G401.6 (cell line): ENCODE results near the gene TTLL12.
"Not testable (repeated sequence)": the region's sequence is repeated elsewhere in the genome, so short reads cannot be mapped to it uniquely, and the experiment has no call there.

Source experiments
- FAIRE-seq: peaks from 2 replicates; lab custom pipeline; 2012; peaks lifted over from hg19 to GRCh38; lab: Jason Lieb, UNC

Gene TTLL12

DNA sequence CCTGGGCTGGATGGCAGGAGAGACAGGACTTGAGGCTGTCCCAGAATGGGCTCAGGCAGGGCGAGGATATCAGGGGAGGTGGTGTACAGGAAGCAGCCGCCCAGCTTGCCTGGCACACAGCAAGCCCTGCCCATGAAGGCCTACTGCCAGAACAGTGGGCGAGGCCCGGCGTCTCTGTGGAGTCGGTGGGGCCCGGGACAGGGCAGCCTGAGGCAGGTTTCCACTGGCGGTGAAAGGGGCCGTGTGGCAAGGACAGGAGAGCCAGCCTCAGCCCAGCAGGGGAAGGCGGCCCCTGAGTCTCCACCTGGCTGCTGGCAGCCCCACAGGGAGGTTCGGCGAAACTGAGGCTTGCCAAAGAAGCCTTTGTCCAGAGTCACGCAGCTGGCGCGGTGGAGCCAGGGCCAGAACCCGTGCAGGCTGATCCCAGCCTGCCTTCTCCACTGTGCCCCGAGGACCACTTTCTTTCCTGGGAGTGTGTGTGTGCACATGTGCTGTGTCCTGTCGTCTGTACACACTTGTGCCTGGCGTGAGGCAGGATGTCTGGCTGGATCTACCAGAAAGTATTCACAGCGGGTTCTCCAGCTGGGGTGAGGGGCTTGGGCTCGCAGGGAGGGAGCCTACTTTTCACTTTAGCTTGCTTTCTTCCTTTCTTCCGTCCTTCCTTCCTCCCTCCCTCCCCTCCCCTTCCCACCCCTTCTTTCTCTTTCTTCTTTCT lies 34.4 kb downstream of the TTLL12 start:
- FAIRE-seq: no peak

GRCh38 chr22:43152003-43152356 lies 35.0 kb downstream of the TTLL12 start:
- FAIRE-seq: no peak

GRCh38 chr22:43151251-43152002 lies 35.5 kb downstream of the TTLL12 start, which contains the start of gene TSPO:
TSS of gene TSPO (plus strand) at chr22:43151559. CDS start at chr22:43159239, 7,680 bp downstream.
- FAIRE-seq: no peak

- FAIRE-seq: no peak
Measured at GRCh38 chr22:43150731-43151206, 36.2 kb downstream of the TTLL12 start.

DNA sequence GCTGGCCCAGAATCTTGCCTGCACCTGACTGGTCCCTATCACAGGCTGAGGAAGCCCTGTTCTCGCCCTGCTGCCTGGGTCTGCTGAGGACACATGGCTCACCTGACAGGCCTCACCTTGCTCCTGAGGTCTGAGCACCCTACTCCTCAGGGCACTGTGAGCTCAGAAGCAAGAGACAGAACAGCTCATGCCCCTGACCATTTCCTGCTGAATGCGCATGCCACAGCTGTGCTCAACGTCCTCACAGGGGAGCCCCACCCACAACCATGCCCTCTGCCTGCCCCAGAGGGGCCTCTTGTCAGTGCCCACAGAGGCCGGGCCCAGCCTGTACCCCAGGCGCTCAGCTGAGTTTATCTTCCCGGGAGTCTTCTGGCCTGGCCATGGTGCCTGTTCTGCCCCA lies 38.4 kb downstream of the TTLL12 start:
- FAIRE-seq: no peak

GRCh38 chr22:43147821-43148220 lies 39.1 kb downstream of the TTLL12 start:
- no peak for FAIRE-seq

- not testable (repeated sequence) for FAIRE-seq
Measured at GRCh38 chr22:43146332-43146731, 40.6 kb downstream of the TTLL12 start.

- FAIRE-seq: not testable (repeated sequence)
Measured at GRCh38 chr22:43145371-43145770, 41.6 kb downstream of the TTLL12 start.

DNA sequence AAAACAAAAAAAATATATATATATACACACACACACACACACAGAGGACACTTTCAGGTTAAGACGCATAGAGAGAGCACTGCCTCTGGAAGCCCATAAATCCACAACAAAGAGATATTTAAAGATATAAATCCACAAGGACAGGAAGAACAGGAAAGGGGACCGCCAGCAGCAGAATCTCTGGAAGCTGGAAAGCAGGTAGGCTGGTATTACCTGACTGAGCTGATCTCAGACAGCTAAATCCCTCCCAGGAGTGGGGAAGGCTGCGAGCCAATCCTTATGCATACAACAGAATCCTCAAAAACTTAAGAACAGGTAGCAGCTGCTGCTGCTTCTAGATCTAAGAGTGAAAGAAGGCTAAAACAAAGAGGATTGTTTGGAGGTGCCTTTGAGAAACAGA lies 42.0 kb downstream of the TTLL12 start:
- FAIRE-seq: no peak

GRCh38 chr22:43142880-43143562 lies 43.9 kb downstream of the TTLL12 start, which contains the start of gene MCAT:
TSS of gene MCAT (minus strand) at chr22:43143398. CDS start at chr22:43143348, 50 bp downstream.
- FAIRE-seq: no peak

DNA sequence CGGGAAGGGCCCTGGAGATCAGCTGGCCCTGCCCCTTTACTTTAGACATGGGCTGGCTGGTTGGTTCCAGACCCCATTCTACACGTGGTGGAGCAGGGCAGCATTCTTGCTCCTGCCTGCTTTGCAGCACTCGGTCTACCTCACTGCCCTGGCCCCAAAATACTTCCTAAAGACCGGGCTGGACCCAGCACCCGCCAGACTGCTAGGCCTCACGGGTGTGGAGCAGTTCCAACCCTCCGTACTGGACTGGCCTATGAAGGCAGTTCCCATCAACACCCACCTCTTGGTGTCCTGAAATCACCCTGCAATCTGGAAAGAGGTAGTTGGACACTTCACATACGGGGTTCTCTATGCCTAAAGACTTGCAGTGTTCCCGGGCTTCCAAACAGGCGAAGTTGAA lies 50.1 kb downstream of the TTLL12 start:
- FAIRE-seq: no peak

DNA sequence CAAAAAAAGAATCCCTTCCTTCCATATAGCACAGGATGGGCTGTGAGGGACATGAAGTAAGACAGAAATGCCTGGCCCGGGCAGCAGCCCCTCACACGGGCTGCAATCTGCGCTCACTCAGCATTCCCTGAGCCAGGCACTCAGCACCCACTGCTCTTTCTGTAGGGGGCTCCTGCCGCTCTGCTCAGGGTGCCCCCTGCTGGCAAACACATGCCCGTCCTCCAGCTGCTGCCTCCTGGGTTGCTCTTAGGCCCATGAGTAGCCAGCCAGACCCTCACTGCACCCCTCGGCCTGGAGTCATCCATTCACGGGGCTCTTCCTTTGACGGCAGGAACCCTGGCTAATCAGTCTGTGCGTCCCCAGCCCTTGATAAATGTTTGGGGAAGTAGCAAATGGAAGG lies 50.7 kb downstream of the TTLL12 start:
- FAIRE-seq: no peak

- no peak for FAIRE-seq
Measured at GRCh38 chr22:43135565-43135964, 51.4 kb downstream of the TTLL12 start.

DNA sequence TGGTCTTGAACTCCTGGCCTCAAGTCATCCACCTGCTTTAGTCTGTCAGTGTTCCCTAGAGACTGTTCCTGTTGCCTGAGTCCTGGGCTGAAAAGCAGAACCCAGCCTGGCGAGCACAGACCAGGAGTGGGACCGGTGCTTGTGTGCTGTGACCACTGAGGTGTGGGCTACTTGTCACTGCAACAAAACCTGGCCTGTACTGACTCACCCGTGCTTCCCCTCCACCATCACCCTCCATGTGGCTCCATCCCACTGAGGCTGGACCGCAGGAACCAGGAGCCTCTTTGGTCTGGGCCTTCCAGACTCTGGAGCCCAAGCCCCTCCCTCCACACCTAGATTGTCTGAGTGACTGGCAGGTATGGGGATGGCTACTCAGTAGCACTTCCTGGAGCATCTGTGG lies 52.4 kb downstream of the TTLL12 start:
- no peak for FAIRE-seq

- FAIRE-seq: no peak
Measured at GRCh38 chr22:43133401-43133800, 53.5 kb downstream of the TTLL12 start.

- FAIRE-seq: no peak
Measured at GRCh38 chr22:43131773-43132501, 55.0 kb downstream of the TTLL12 start.

GRCh38 chr22:43129426-43130425 lies 57.2 kb downstream of the TTLL12 start:
- FAIRE-seq: no peak

DNA sequence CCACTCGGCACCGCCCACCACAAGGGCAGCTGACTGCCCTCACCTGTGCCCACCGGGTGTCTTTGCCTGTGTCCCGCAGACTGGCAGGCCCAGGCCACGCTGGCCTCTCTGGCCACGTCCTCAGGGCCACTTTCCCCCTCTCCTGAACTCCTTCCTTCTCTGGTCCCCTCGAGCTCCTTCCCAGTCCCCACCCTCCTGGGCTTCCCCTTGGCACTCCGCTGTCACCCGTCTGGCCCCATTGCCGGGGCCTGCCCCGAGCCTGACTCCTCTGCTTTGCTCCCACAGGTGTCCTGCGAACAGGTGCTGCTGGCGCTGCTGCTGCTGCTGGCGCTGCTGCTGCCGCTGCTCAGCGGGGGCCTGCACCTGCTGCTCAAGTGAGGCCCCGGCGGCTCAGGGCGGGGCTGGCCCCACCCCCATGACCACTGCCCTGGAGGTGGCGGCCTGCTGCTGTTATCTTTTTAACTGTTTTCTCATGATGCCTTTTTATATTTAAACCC lies 58.0 kb downstream of the TTLL12 start:
- FAIRE-seq: no peak

GRCh38 chr22:43128116-43128515 lies 58.8 kb downstream of the TTLL12 start:
- no peak for FAIRE-seq

GRCh38 chr22:43127166-43127908 lies 59.6 kb downstream of the TTLL12 start:
- FAIRE-seq: no peak
